HEK293 (cell line): ENCODE data around the gene AGTR1.

Experiments used
- ZNF514 ChIP-seq: fragments of 450-650 bp; formaldehyde crosslinking; IDR thresholded peaks from 2 replicates; pipeline ENCODE4 v1.5.1; 2016; ENCODE audit warnings: missing biosample characterization, missing genetic modification characterization
- TF ChIP-seq, protein P1 (sequence below): fragments of 450-650 bp; formaldehyde crosslinking; IDR thresholded peaks from 2 replicates; pipeline ENCODE4 v1.5.1; 2016; ENCODE audit warnings: missing biosample characterization, missing genetic modification characterization

DNA sequence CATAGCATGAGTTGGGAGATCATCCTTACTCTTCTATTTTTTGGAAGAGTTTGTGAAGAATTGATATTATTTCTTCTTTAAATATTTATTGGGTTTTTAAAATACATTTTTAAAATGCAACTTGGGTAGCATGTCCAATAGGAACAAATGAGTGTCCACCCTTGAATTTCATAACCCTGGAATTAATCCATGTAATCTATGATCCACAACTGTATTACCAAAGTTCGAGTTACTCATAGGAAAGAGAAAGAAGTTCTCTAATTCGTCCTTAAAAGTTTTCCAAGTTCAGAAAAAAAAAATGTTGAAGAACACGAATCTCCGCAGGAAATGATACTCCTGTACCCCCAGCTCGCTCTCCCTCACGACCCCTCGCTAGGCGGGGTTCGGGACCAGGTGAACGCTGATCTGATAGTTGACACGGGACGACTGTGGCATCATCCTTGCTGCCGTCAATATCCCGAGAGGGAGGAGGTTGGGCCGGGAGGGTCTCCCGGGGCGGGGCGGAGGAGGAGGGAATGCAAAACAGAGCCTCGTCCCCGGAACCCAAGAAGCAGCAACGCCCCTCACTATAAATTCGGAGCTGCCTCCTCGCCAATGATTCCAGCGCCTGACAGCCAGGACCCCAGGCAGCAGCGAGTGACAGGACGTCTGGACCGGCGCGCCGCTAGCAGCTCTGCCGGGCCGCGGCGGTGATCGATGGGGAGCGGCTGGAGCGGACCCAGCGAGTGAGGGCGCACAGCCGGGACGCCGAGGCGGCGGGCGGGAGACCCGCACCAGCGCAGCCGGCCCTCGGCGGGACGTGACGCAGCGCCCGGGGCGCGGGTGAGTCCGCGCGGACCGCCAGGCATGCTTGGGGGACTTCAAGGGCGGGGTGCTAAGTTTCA is at the start of gene AGTR1:
- no peak for TF ChIP-seq ZNF514 (tag by site-specific recombination)
- TF ChIP-seq, protein P1, sequence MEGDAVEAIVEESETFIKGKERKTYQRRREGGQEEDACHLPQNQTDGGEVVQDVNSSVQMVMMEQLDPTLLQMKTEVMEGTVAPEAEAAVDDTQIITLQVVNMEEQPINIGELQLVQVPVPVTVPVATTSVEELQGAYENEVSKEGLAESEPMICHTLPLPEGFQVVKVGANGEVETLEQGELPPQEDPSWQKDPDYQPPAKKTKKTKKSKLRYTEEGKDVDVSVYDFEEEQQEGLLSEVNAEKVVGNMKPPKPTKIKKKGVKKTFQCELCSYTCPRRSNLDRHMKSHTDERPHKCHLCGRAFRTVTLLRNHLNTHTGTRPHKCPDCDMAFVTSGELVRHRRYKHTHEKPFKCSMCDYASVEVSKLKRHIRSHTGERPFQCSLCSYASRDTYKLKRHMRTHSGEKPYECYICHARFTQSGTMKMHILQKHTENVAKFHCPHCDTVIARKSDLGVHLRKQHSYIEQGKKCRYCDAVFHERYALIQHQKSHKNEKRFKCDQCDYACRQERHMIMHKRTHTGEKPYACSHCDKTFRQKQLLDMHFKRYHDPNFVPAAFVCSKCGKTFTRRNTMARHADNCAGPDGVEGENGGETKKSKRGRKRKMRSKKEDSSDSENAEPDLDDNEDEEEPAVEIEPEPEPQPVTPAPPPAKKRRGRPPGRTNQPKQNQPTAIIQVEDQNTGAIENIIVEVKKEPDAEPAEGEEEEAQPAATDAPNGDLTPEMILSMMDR = no peak
